Measurements from ENCODE around the gene USP12.

USP12 gene

DNA sequence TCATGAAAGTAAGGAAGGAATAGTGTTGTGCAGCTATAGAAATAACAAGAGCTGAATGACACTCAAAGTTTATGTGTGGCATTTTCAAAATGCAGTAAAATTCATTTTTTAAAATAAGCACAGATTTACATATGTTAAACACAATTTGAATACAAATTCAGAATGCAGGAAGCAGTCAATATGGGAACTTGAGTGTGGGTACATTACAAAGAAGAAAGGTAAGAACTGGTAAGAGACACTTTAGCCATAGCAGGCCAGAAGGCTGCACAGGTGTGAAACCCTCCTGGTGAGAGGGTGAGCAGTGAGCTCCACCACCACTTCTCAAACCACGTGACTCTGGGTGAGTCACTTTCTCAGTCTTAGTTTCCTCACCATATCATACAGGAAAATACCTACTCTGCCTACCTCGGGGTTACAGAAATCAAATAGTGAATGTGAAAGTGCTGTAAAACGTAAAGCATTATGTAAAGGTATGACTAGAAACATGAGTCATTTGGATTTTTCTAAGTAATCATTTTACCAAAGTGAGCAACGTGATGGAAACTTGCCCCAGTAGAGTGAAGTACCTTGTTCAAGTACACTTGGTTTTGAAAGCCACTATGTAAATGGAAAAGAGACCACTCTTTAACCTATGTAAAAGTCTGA is 40.5 kb downstream of the USP12 start:
- Histone ChIP-seq H3F3A (ENCODE audit: insufficient read depth, low read length) (no peaks in the 10 kb centered on the region), H3K4me3 (ENCODE audit: low read depth, low read length, poor library complexity, severe bottlenecking) (no peak overlapping the region), H3K9me3 (ENCODE audit: low read length) (peaks cover 2% of the 10 kb centered on the region; the same call in 1 of the 2 replicates), H3K9me2 (ENCODE audit: low read depth, low read length) (no peaks in the 10 kb centered on the region), H3K27ac (ENCODE audit: low read depth, low read length, poor library complexity, severe bottlenecking) (no peak overlapping the region), H3K4me2 (ENCODE audit: low read length) (no peak overlapping the region), H3K9ac (ENCODE audit: low read length) (no peak overlapping the region), H4K20me1 (ENCODE audit: insufficient read depth, low read length) (no peaks in the 10 kb centered on the region), H2AFZ (ENCODE audit: low read length) (no peak overlapping the region), H3K4me1 (ENCODE audit: insufficient read depth, low read length, severe bottlenecking) (no peaks in the 10 kb centered on the region), H3K36me3 (ENCODE audit: insufficient read depth, low read length) (no peaks in the 10 kb centered on the region), H3K79me2 (ENCODE audit: insufficient read depth, low read length) (no peaks in the 10 kb centered on the region), H3K27me3 (ENCODE audit: insufficient read depth, low read length) (no peaks in the 10 kb centered on the region)
- TF ChIP-seq EZH2 (IDR thresholded peaks at IDR 0.05; ENCODE audit: borderline replicate concordance, low read length) (no peak), CTCF (IDR thresholded peaks at IDR 0.05; ENCODE audit: low read length) (no peak)

DNA sequence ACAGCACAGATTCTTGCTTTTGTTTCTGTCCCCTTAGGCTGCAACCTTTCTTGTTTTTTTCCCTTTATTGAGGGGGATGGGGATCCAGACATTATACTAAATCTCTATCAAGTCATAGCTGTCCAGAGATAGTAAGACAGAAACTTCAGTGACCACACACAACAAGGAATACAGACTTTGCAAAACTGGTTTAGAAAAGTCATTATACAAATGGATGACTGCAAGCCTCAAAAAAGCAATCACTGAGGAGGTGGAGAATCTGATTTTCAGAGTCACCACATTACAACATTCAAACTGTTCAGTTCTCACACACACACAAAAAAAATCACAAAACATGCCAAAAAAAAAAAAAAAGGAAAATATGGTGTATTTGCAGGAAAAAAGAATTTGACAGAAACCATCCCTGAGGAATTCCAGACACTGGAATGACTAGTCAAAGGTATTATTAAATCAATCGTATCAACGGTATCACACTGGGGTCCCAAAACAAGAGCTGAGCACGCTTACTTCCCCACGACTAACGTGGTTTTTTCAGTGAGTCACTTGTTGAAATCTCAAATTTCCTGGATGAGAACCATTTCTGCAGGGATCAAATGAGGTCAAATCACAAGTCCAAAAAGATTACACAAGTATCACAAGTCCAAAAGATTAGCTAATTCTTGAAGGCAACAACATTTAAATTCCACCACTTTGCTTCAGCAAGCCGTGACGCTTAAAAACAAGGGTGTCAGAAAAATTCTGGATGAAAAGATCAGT is 41.2 kb downstream of the USP12 start:
- Histone ChIP-seq H3K9ac (ENCODE audit: low read length) (no peak overlapping the region), H3K9me2 (ENCODE audit: low read depth, low read length) (no peaks in the 10 kb centered on the region), H4K20me1 (ENCODE audit: insufficient read depth, low read length) (no peaks in the 10 kb centered on the region), H3K79me2 (ENCODE audit: insufficient read depth, low read length) (no peaks in the 10 kb centered on the region), H3K4me3 (ENCODE audit: low read depth, low read length, poor library complexity, severe bottlenecking) (no peak overlapping the region), H2AFZ (ENCODE audit: low read length) (no peak overlapping the region), H3K36me3 (ENCODE audit: insufficient read depth, low read length) (no peaks in the 10 kb centered on the region), H3K4me1 (ENCODE audit: insufficient read depth, low read length, severe bottlenecking) (no peaks in the 10 kb centered on the region), H3K27me3 (ENCODE audit: insufficient read depth, low read length) (no peaks in the 10 kb centered on the region), H3K9me3 (ENCODE audit: low read length) (peaks cover 2% of the 10 kb centered on the region; the same call in 1 of the 2 replicates), H3K4me2 (ENCODE audit: low read length) (no peak overlapping the region), H3K27ac (ENCODE audit: low read depth, low read length, poor library complexity, severe bottlenecking) (no peak overlapping the region), H3F3A (ENCODE audit: insufficient read depth, low read length) (no peaks in the 10 kb centered on the region)
- TF ChIP-seq EZH2 (IDR thresholded peaks at IDR 0.05; ENCODE audit: borderline replicate concordance, low read length) (no peak), CTCF (IDR thresholded peaks at IDR 0.05; ENCODE audit: low read length) (no peak)

DNA sequence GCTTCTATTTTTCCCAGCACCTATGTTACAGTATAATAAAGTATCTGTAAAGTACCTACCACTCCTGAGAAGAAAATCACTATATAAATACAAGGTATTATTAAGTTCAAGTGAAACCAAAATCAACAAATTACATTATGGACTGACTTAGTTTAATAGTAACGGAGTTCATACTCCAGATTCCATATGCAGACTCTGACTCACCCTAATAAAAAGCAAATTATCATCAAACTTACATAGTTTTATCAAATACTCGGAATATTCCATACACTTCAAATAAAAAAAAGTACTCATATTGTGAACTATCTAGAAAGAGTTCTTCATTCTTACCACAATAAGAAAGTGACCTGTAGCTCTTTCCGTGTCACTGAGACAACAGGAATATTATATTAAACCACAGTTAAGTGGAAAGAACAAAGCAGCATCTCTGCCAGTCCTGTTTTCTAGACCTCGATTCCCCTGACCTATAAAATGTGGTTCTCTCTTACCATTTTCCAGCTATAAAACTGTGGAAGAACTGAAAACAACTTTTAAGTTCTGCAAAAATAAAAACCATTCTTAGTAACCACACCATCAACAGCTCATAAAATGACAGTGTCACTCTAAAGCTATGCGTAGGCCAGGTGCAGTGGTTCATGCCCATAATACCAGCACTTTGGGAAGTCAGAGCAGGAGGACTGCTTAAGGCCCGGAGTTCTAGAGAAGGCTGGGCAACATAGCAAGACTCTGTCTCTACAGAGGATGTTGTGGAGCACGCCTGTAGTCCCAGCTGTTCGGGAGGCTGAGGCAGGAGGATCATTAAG is 42.6 kb downstream of the USP12 start:
- H4K20me1 ChIP-seq (ENCODE audit: insufficient read depth, low read length), result no peaks in the 10 kb centered on the region
- H3F3A ChIP-seq (ENCODE audit: insufficient read depth, low read length), result no peaks in the 10 kb centered on the region
- no peak overlapping the region for H2AFZ ChIP-seq (ENCODE audit: low read length)
- no peak overlapping the region for H3K4me3 ChIP-seq (ENCODE audit: low read depth, low read length, poor library complexity, severe bottlenecking)
- H3K9me2 ChIP-seq (ENCODE audit: low read depth, low read length), result no peaks in the 10 kb centered on the region
- H3K4me2 ChIP-seq (ENCODE audit: low read length), result no peak overlapping the region
- H3K27me3 ChIP-seq (ENCODE audit: insufficient read depth, low read length), result no peaks in the 10 kb centered on the region
- no peak overlapping the region for H3K9ac ChIP-seq (ENCODE audit: low read length)
- no peaks in the 10 kb centered on the region for H3K79me2 ChIP-seq (ENCODE audit: insufficient read depth, low read length)
- no peaks in the 10 kb centered on the region for H3K4me1 ChIP-seq (ENCODE audit: insufficient read depth, low read length, severe bottlenecking)
- no peak overlapping the region for H3K27ac ChIP-seq (ENCODE audit: low read depth, low read length, poor library complexity, severe bottlenecking)
- TF ChIP-seq CTCF (IDR thresholded peaks at IDR 0.05; ENCODE audit: low read length), result no peak
- no peak for TF ChIP-seq EZH2 (IDR thresholded peaks at IDR 0.05; ENCODE audit: borderline replicate concordance, low read length)
- no peaks in the 10 kb centered on the region; the same call in 1 of the 2 replicates for H3K36me3 ChIP-seq (ENCODE audit: insufficient read depth, low read length)
- peaks cover 6% of the 10 kb centered on the region for H3K9me3 ChIP-seq (ENCODE audit: low read length)
